Smooth muscle cell of the coronary artery (primary cell): ENCODE results near the gene COL4A6. TPM values are rescaled to one million over a fixed set of nuclear protein-coding genes. Genes with fewer than 3 reads are reported as not detected.

Experiments used
- total RNA-seq: library from RNA; depleted of rRNA; stranded (reverse); fragments of >200 nt; gene quantifications from 2 replicates; pipeline ENCODE4 v1.2.3, GENCODE V29; 2014; ENCODE audit warnings: low replicate concordance

The COL4A6 gene
- total RNA-seq, result under 0.01 and 3.1 TPM in 2 replicates

GRCh38 chrX:108438110-108438623 lies at the start of gene COL4A6:
TSS of gene COL4A6 (minus strand) at chrX:108438422. CDS start at chrX:108438196, 226 bp downstream.

GRCh38 chrX:108439426-108439942 lies 1.3 kb upstream of the COL4A6 start, which contains the start of gene COL4A5:
TSS of gene COL4A5 (plus strand) at chrX:108439838. CDS start at chrX:108440126, 288 bp downstream.

Other genes with a start within 250 kb of the COL4A6 start
- 4.4 and 62.7 TPM in 2 replicates for gene COL4A5, start 1.4 kb upstream of the COL4A6 start, total RNA-seq